Stimulated activated CD4-positive, alpha-beta T cell treated with anti-CD3 and anti-CD28 coated beads, Interleukin-1b, Interleukin-23, amount 100 ng/mL, for 24 hours (primary cell): ENCODE measurements around the gene GNGT2.

ENCODE experiments used
- DNase-seq, 4 experiments: peaks; one replicate each; pipeline ENCODE4 v3.0.0-alpha.2; 2020; ENCODE audit warnings: low read depth in 4 of 4, low spot score in 1 of 4

Gene GNGT2

DNA sequence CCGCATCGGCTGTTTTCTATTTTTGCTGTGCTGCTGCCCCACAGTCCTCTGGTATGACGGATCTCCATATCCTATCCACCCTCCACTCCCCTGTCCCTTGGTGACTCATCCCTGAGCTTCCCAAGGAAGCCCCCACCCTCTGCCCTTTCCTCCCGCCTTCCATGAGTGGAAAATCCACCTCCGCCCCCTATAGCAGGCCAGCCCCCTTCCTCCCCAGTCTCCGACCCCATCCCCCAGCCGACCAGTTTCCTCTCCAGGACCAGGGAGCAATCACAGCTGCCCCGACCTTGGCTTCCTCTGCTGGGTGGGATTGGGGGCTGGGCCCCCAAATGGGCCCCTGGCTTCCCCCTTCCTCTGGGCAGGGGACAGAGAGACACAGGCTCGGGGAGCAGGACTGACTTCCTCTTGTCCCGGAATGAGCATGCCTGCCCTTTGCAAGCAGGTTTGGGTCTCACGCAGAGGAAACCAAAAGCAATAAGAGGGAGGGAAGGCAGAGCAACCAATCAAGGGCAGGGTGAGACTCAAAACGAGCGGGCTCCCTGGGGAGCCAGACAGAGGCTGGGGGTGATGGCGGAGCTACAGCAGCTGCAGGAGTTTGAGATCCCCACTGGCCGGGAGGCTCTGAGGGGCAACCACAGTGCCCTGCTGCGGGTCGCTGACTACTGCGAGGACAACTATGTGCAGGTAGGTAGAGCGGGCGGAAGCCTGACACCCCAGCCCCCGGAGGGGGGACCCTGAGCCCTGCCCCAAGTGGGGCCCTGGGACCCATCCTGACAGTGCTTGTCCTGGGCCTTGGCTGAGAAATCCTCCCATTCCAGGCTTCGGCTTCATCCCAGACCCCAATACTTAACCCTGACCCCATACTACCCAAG, at the start of gene GNGT2, which contains the start of gene ABI3:
TSS of gene GNGT2 (minus strand) at position 417 of the 872 bp plus-strand sequence. CDS start 3,152 bp downstream, outside the sequence.
TSS of gene ABI3 (plus strand) at position 550 of the 872 bp plus-strand sequence. CDS start at position 568, 18 bp downstream.
- peak in 3 of 4 experiments; percentile 34 to 64 (median 46) for DNase-seq

DNA sequence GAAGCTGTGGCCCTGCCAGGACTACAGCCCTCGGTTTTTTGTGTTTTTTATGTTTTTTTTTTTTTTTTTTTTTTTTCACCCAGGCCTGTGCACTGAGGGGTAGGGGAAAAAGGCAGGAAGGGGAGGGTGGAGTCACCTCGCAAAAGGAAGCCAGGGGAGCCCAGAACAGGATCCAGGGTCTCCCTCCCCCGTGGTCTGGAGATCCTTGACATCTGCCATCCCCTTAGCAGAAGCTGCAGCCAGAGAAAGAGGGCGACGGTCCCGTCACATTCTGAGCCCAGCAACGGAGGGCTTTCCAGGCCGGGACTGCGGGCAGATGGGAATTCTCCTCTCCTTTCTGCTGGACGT, 49.3 kb upstream of the GNGT2 start:
- no peak for DNase-seq

GRCh38 chr17:49258394-49258793, 48.0 kb upstream of the GNGT2 start:
- no peak for DNase-seq

- DNase-seq = no peak
Measured at GRCh38 chr17:49255125-49255524, 44.8 kb upstream of the GNGT2 start.

DNA sequence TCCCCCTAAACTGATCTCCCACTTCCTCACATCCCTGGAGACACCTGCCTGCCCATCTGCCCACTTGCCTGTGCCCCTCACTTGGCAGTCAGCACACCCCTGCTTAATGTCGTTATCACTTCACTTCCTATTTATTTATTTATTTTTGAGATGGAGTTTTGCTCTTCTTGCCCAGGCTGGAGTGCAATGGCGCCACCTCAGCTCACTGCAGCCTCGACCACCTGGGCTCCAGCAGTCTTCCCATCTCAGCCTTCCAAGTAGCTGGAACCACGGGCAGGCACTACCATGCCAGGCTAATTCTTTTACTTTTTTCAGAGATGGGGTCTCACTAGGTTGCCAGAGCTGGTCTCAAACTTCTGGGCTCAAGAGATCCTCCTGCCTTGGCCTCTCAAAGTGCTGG, 43.7 kb upstream of the GNGT2 start:
- no peak for DNase-seq

GRCh38 chr17:49252148-49252695, 41.8 kb upstream of the GNGT2 start:
- no peak for DNase-seq

DNA sequence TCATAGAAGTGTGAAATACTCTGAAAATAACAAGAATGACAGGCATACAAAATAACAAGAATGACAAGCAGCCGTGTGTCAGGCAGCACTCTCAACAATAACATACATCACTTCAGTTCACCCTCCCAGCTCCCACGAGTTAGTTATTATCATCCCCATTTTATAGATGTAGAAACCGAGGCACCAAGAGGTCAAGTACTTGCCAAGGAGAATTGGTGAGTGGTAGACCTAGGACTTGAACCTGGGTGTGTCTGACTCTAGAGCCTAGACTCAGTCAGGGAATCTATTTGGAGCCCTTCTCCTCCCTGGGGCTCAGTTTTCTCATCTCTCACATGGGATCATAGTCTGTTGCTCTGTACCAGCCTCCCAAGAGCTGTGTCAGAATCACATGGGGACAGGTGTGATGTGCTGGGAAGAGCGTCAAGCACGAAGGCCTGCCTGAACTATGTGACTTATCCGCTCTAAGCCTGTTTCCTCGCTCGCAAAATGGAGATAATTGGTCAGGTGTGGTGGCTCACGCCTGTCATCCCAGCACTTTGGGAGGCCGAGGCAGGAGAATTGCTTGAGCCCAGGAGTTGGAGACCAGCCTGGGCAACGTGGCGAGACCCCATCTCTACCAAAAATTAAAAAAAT, 39.6 kb upstream of the GNGT2 start:
- no peak for DNase-seq

GRCh38 chr17:49249292-49249794, 39.0 kb upstream of the GNGT2 start:
- no peak for DNase-seq

- no peak for DNase-seq
Measured at GRCh38 chr17:49247944-49248343, 37.6 kb upstream of the GNGT2 start.

- no peak for DNase-seq
Measured at GRCh38 chr17:49244839-49245238, 34.5 kb upstream of the GNGT2 start.

- no peak for DNase-seq
Measured at GRCh38 chr17:49242813-49243212, 32.4 kb upstream of the GNGT2 start.

DNA sequence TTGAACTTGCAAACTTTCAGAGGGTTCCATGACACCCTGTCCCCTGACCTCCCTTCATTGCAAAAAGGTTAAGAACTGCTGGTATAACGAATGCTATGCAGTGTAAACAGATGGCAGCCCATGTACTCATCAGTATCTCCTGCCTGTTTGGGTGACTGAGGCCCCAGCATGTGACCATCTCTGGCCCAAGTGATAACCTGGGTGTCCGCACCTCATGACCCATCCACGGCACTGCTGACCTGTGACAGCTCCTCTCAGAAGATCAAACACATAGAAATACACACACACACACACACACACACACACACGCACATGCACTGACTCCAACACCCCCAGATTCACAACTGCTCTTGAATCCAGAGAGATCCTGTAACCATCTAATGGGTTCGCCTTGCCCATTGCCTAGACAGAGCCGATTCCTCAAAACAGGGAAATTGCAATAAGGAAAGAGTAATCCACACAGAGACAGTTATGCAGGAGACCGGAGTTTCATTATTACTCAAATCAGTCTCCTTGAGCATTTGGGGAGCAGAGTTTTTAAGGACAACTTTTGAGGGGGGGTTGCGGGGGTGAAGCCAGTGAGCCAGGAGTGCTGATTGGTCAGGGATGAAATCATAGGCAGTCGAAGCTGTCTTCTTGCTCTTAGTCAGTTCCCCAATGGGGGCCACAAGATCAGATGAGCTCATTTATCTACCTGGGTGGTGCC, 31.5 kb upstream of the GNGT2 start:
- DNase-seq = no peak

- no peak for DNase-seq
Measured at GRCh38 chr17:49241040-49241439, 30.7 kb upstream of the GNGT2 start.

- DNase-seq = no peak
Measured at GRCh38 chr17:49240619-49241018, 30.2 kb upstream of the GNGT2 start.

DNA sequence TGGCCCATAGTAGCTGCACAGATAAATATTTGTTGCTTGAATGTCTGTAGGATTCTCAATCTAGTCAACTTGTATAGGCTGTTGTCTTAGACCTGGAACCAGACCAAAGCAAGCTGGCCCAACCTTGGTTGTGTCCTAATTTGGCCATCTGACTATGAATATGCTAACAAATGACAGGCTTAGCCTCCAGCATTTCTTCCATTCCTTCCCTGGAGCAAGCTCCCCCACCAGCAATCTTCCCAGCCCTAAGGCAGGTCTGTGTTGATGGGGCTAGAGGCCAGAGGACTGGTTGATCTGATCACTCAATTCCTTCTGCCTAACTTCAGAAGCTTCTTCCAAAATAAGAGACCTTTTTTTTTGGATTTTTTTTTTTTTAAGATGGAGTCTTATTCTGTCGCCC, 29.6 kb upstream of the GNGT2 start:
- no peak for DNase-seq

- DNase-seq = no peak
Measured at GRCh38 chr17:49235896-49236295, 25.5 kb upstream of the GNGT2 start.

GRCh38 chr17:49234509-49235080, 24.2 kb upstream of the GNGT2 start:
- DNase-seq = no peak

GRCh38 chr17:49231563-49231894, 21.2 kb upstream of the GNGT2 start:
- DNase-seq = no peak

- DNase-seq = peak; percentile 62 to 82 (median 72)
Measured at GRCh38 chr17:49230636-49231562, 20.5 kb upstream of the GNGT2 start, which contains the start of gene PHOSPHO1. Gene PHOSPHO1 (minus strand): TSS chr17:49230787. CDS start chr17:49226691, 4,096 bp downstream.
